Measurements from ENCODE around the gene TPM4. TPM values are rescaled to one million over a fixed set of nuclear protein-coding genes. Genes with fewer than 3 reads are reported as not detected.

The TPM4 gene
- total and polyA plus RNA-seq, 8 donors: 167 to 609 (median 351) TPM

- intact Hi-C loops (cut with DNase I; ENCODE audit: low total_unique reads): no loop called here
- TF ChIP-seq POLR2AphosphoS5 (IDR thresholded peaks at IDR 0.05): no peak
- no peak for TF ChIP-seq EP300 (IDR thresholded peaks at IDR 0.05)
- no peak for TF ChIP-seq POLR2A (IDR thresholded peaks at IDR 0.05)
- TF ChIP-seq, protein P1, sequence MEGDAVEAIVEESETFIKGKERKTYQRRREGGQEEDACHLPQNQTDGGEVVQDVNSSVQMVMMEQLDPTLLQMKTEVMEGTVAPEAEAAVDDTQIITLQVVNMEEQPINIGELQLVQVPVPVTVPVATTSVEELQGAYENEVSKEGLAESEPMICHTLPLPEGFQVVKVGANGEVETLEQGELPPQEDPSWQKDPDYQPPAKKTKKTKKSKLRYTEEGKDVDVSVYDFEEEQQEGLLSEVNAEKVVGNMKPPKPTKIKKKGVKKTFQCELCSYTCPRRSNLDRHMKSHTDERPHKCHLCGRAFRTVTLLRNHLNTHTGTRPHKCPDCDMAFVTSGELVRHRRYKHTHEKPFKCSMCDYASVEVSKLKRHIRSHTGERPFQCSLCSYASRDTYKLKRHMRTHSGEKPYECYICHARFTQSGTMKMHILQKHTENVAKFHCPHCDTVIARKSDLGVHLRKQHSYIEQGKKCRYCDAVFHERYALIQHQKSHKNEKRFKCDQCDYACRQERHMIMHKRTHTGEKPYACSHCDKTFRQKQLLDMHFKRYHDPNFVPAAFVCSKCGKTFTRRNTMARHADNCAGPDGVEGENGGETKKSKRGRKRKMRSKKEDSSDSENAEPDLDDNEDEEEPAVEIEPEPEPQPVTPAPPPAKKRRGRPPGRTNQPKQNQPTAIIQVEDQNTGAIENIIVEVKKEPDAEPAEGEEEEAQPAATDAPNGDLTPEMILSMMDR (IDR thresholded peaks at IDR 0.05): no peak
- peak in 1 of 2 donors; percentile 40 for DNase-seq
Measured at GRCh38 chr19:16069813-16070365, 6.4 kb upstream of the TPM4 start.

DNA sequence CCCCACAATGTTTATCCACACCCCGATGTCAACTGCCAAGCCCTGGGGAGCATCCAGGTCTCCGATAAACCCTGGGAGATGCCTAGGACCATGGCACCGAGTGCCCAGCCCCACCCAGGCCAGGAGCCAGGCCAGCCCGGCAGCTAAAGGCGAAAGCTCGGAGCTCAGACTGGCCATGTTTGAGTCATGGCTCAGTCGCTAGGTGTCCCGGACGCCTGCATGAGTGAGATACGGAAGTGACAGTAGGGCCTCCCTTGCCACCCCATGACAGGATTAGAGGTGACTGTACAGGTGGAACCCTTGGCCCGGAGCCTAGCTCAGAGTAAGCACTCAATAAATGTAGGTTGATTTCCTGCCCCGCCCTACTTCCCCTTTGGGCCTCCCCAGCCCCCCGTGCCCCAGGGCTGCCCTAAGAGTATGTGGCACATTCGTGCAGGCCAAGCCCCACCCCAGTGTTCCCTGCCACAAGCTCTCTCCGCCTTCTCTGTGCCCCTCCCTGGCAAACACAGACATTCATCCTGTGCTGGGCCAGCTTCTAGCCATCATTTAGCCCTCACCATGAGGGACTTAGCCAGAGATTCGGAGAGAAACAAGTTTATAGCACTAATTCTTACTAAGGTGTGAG lies 5.8 kb upstream of the TPM4 start:
- peaks cover 0 to 9% (median 3%) of the 10 kb centered on the region in 4 donors for H3K36me3 ChIP-seq
- intact Hi-C loops (cut with DNase I; ENCODE audit: low total_unique reads): no loop called here
- TF ChIP-seq POLR2AphosphoS5 (IDR thresholded peaks at IDR 0.05): peak in 2 of 3 donors; percentile 86 to 90
- TF ChIP-seq, protein P1 (IDR thresholded peaks at IDR 0.05): no peak
- no peaks in the 10 kb centered on the region for H3K9me3 ChIP-seq
- H3K4me3 ChIP-seq: peak overlapping the region; percentile 64 to 69 (median 68)
- DNase-seq: peak; percentile 92 to 94
- H3K4me1 ChIP-seq: peaks cover 30 to 74% (median 58%) of the 10 kb centered on the region in 4 donors
- 12 to 30% (median 15%) methylated on average over 4 to 16 of the region's 16 CpGs for WGBS, 5 donors
- no peaks in the 10 kb centered on the region for H3K27me3 ChIP-seq
- peak overlapping the region; percentile 89 to 100 (median 100) for H3K27ac ChIP-seq

More at GRCh38 chr19:16069813-16070365, 6.4 kb upstream of the TPM4 start:
- no peaks in the 10 kb centered on the region for H3K27me3 ChIP-seq
- H3K36me3 ChIP-seq: peaks cover 0 to 9% (median 3%) of the 10 kb centered on the region in 4 donors
- peak overlapping the region; percentile 89 to 100 (median 100) for H3K27ac ChIP-seq
- peaks cover 30 to 71% (median 55%) of the 10 kb centered on the region in 4 donors for H3K4me1 ChIP-seq
- no peaks in the 10 kb centered on the region for H3K9me3 ChIP-seq
- peak overlapping the region; percentile 64 to 69 (median 68) for H3K4me3 ChIP-seq
- 46 to 76% (median 60%) methylated on average over 10 of the region's 10 CpGs for WGBS, 5 donors

DNA sequence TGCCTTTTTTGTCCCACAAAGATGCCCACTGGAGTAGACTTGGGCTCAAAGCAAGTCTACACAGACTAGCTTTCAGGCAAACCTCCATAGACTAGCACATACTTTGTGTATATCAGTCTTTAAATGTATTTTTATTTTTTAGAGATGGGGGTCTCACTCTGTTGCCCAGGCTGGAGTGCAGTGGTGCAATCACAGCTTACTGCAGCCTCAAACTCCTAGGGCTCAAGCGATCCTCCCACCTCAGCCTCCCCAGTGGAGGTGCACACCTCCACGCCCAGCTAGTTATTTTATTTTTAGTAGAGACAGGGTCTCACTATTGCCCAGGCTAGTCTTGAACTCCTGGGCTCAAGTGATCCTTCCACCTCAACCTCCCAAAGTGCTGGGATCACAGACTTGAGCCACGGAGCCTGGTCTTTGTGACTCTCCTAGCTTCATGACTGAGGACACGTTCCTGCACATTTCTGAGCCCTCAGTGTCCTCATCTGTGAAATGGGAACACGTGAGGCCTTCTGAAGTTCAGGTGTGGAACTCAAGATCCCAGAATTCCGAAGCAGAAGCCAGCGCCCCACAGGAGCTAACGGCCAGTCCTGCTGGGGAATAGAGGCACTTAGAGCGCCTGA lies 5.1 kb upstream of the TPM4 start:
- Histone ChIP-seq H3K9me3 (no peaks in the 10 kb centered on the region), H3K27ac (peak overlapping the region; percentile 89 to 100 (median 100)), H3K36me3 (peaks cover 0 to 9% (median 3%) of the 10 kb centered on the region in 4 donors), H3K27me3 (no peaks in the 10 kb centered on the region), H3K4me1 (peaks cover 30 to 78% (median 64%) of the 10 kb centered on the region in 4 donors), H3K4me3 (peak overlapping the region; percentile 64 to 69 (median 68))
- 81 to 89% (median 83%) methylated on average over 8 to 9 of the region's 9 CpGs for WGBS, 5 donors
- DNase-seq: no peak
- TF ChIP-seq POLR2AphosphoS5 (IDR thresholded peaks at IDR 0.05) (no peak), POLR2A (IDR thresholded peaks at IDR 0.05) (no peak), EP300 (IDR thresholded peaks at IDR 0.05) (no peak)
- TF ChIP-seq, protein P1 (IDR thresholded peaks at IDR 0.05): no peak
- intact Hi-C loops (cut with DNase I; ENCODE audit: low total_unique reads): no loop called here

DNA sequence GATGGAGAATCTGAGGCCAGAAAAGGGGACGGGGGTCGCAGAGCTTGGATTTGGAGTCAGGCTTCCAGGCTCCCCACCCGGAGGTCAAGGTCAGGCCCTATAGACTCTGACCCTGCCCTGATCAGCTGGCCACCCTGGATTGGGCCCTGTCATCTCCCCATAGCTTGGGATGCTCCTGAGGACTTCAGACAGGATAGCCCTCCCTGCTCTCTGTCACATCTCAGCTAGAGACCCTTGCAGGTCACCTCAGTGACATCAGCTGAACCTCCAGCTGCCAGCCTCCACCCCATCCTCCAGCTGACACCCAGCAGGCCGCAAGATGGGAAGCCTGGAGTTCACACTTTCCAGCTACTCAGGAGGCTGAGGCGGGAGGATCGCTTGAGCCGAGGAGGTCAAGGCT lies 2.8 kb upstream of the TPM4 start:
- WGBS, 5 donors: 87 to 94% (median 89%) methylated on average over 5 to 7 of the region's 7 CpGs
- H3K27me3 ChIP-seq: no peaks in the 10 kb centered on the region
- H3K4me3 ChIP-seq: no peak overlapping the region
- no peaks in the 10 kb centered on the region for H3K9me3 ChIP-seq
- H3K27ac ChIP-seq: peak overlapping the region in 4 of 5 donors; percentile 94 to 100 (median 100)
- TF ChIP-seq POLR2AphosphoS5 (IDR thresholded peaks at IDR 0.05) (peak in 1 of 3 donors; percentile 25), EP300 (IDR thresholded peaks at IDR 0.05) (no peak)
- no peak for DNase-seq
- H3K4me1 ChIP-seq: peaks cover 30 to 80% (median 66%) of the 10 kb centered on the region in 4 donors
- intact Hi-C loops (cut with DNase I; ENCODE audit: low total_unique reads): no loop called here
- H3K36me3 ChIP-seq: peaks cover 0 to 9% (median 3%) of the 10 kb centered on the region in 4 donors
